Measurements from ENCODE around the gene SPACA7. TPM values are rescaled to one million over a fixed set of nuclear protein-coding genes. Genes with fewer than 3 reads are reported as not detected.

Gene SPACA7
- total and polyA plus RNA-seq, 4 donors, result not detected

DNA sequence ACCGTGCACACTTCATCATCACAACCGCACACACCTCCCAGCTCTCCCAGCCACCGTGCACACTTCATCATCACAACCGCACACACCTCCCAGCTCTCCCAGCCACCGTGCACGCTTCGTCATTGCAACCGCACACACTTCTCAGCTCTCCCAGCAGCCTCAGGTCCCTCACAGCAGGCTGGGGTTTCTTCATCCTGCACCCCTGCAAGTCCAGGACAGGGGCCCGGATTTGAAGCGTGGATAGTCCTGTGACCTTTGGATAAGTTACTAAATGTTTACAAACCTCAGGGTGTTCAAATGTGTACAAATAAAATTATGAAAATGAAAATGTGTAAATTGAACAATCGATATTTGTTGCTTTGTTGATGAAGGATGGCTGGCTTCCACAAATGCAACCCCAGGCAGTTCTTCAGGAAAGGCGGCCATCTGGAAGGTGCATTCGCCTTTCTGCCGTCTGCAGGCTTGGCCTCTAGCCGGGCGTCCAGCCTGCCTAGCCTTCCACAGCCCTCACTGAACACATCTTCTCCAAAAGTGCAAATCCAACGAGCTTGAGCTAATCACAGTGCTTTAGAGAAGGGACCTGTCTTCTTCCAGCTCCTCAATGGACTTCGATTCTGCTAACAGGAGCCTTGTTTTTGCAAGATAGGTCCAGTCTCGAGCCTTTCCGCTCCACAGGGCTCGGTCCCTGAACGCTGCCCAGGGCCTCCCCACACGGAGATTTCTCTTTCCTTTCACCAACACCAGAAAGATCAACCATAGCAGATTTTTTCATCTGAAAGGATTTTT, 74.2 kb downstream of the SPACA7 start:
- Histone ChIP-seq H3K27me3 (ENCODE audit: control insufficient read depth in 4 of 4, insufficient read depth in 4 of 4, low read length in 3 of 4) (no peaks in the 10 kb centered on the region), H3K4me1 (ENCODE audit: control insufficient read depth in 4 of 4, insufficient read depth in 4 of 4, low read length in 3 of 4) (peaks cover 0 to 9% (median 3%) of the 10 kb centered on the region in 4 donors)
- whole genome bisulfite sequencing, result 88% methylated on average over 21 of the region's 23 CpGs

DNA sequence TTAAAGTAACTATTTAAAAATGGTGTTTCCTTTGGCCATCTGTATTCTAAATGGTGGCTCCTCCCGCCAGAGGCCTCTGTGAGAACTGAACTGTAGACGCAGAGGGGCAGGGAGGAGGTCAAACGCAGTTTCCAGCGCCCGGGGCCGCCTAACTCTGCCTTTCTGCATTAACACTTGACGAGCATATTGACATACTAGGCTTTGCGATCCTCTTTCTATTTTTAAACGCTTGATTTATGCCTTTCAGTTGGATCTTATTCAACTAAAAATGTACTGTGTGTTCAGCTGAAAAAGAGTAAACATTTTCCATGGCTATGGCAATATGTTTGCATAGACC, 74.7 kb downstream of the SPACA7 start:
- no peak overlapping the region for H3K4me3 ChIP-seq (ENCODE audit: low read depth in 1 of 3, low read length in 3 of 3)
- no peaks in the 10 kb centered on the region for H3K27me3 ChIP-seq (ENCODE audit: control insufficient read depth in 4 of 4, insufficient read depth in 4 of 4, low read length in 3 of 4)
- no peaks in the 10 kb centered on the region for H3K9me3 ChIP-seq (ENCODE audit: control insufficient read depth in 4 of 4, low read length in 3 of 4)
- no peak overlapping the region for H3K27ac ChIP-seq (ENCODE audit: low read depth in 1 of 2, low read length in 2 of 2)
- DNase-seq (ENCODE audit: low spot score), result no peak
- no peak for TF ChIP-seq YY1 (IDR thresholded peaks at IDR 0.05)
- TF ChIP-seq, protein P1, sequence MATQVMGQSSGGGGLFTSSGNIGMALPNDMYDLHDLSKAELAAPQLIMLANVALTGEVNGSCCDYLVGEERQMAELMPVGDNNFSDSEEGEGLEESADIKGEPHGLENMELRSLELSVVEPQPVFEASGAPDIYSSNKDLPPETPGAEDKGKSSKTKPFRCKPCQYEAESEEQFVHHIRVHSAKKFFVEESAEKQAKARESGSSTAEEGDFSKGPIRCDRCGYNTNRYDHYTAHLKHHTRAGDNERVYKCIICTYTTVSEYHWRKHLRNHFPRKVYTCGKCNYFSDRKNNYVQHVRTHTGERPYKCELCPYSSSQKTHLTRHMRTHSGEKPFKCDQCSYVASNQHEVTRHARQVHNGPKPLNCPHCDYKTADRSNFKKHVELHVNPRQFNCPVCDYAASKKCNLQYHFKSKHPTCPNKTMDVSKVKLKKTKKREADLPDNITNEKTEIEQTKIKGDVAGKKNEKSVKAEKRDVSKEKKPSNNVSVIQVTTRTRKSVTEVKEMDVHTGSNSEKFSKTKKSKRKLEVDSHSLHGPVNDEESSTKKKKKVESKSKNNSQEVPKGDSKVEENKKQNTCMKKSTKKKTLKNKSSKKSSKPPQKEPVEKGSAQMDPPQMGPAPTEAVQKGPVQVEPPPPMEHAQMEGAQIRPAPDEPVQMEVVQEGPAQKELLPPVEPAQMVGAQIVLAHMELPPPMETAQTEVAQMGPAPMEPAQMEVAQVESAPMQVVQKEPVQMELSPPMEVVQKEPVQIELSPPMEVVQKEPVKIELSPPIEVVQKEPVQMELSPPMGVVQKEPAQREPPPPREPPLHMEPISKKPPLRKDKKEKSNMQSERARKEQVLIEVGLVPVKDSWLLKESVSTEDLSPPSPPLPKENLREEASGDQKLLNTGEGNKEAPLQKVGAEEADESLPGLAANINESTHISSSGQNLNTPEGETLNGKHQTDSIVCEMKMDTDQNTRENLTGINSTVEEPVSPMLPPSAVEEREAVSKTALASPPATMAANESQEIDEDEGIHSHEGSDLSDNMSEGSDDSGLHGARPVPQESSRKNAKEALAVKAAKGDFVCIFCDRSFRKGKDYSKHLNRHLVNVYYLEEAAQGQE (IDR thresholded peaks at IDR 0.05), result no peak
- TF ChIP-seq FOXA2 (IDR thresholded peaks at IDR 0.05), result no peak
- TF ChIP-seq RXRA (IDR thresholded peaks at IDR 0.05), result no peak
- TF ChIP-seq NR2F2 (IDR thresholded peaks at IDR 0.05), result no peak
- H3K36me3 ChIP-seq (ENCODE audit: control insufficient read depth in 4 of 4, insufficient read depth in 3 of 4, low read depth in 1 of 4, low read length in 3 of 4), result peaks cover 0 to 3% (median 0%) of the 10 kb centered on the region in 4 donors
- no peak overlapping the region for H3K9ac ChIP-seq (ENCODE audit: low read depth in 1 of 2, low read length in 2 of 2)
- 48% methylated on average over 9 of the region's 9 CpGs for WGBS
- peaks cover 0 to 9% (median 3%) of the 10 kb centered on the region in 4 donors for H3K4me1 ChIP-seq (ENCODE audit: control insufficient read depth in 4 of 4, insufficient read depth in 4 of 4, low read length in 3 of 4)

More for the DNA sequence above, 74.2 kb downstream of the SPACA7 start:
- Histone ChIP-seq H3K4me3 (ENCODE audit: low read depth in 1 of 3, low read length in 3 of 3) (no peak overlapping the region), H3K9me3 (ENCODE audit: control insufficient read depth in 4 of 4, low read length in 3 of 4) (no peaks in the 10 kb centered on the region), H3K36me3 (ENCODE audit: control insufficient read depth in 4 of 4, insufficient read depth in 3 of 4, low read depth in 1 of 4, low read length in 3 of 4) (peaks cover 0 to 3% (median 0%) of the 10 kb centered on the region in 4 donors), H3K27ac (ENCODE audit: low read depth in 1 of 2, low read length in 2 of 2) (no peak overlapping the region), H3K9ac (ENCODE audit: low read depth in 1 of 2, low read length in 2 of 2) (no peak overlapping the region)
- no peak for DNase-seq (ENCODE audit: low spot score)
- TF ChIP-seq FOXA1 (IDR thresholded peaks at IDR 0.05) (no peak), TAF1 (conservative IDR thresholded peaks at IDR 0.05) (no peak), RAD21 (IDR thresholded peaks at IDR 0.05) (no peak), JUND (IDR thresholded peaks at IDR 0.05) (no peak), EGR1 (IDR thresholded peaks at IDR 0.05; ENCODE audit: low read depth in 2 of 2) (no peak), RXRA (IDR thresholded peaks at IDR 0.05) (no peak), YY1 (IDR thresholded peaks at IDR 0.05) (no peak), GABPA (IDR thresholded peaks at IDR 0.05 in 1 of 2, conservative IDR thresholded peaks at IDR 0.05 in 1 of 2) (no peak), HNF4A (conservative IDR thresholded peaks at IDR 0.05) (no peak), FOXA2 (IDR thresholded peaks at IDR 0.05) (no peak)

DNA sequence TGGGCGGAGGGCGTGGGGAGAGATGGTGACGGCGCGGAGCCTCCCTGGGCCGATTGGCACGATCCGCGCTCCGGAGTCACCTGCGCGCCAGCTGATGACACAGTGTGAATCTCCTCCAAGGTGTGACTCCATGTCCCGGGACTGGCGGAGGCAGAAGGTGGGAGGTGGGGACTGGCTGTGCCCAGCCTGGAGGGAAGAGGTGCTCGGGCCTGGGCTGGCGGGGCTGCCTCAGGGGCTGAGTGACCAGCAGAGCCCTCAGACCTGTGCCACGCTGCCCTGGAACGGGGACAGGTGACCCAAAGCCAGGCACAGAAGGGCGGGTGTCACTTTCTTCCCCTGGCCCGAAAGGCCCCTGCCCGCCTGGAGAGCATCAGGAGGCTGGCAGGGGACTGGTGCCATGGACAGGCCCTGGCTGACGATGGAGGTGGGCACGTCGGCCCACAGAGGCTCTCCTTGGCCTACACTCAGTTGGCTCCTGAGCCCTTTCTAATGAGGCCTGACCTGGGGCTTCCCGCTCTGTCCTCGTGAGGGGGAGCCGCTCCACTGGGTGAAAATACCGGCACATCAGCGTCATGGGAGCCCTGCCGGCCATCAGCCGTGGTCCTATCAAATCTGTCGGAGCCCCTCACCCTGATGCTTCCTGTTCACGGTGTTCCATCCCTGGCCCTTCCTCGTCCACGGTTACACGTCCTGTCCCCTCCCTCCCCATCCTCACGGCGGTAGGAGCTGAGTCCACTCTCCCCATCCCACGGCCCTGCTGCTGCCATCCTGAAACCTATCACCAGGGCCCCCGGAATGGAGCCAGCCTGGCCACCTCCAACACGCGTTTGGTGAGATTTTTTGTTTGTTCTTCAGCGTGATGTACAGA, 75.6 kb downstream of the SPACA7 start:
- 91% methylated on average over 43 of the region's 43 CpGs for WGBS
- H3K4me3 ChIP-seq (ENCODE audit: low read depth in 1 of 3, low read length in 3 of 3), result no peak overlapping the region
- H3K9me3 ChIP-seq (ENCODE audit: control insufficient read depth in 4 of 4, low read length in 3 of 4), result no peaks in the 10 kb centered on the region
- DNase-seq (ENCODE audit: low spot score), result peak; percentile 31
- no peak overlapping the region for H3K27ac ChIP-seq (ENCODE audit: low read depth in 1 of 2, low read length in 2 of 2)
- peaks cover 0 to 9% (median 3%) of the 10 kb centered on the region in 4 donors for H3K4me1 ChIP-seq (ENCODE audit: control insufficient read depth in 4 of 4, insufficient read depth in 4 of 4, low read length in 3 of 4)
- no peaks in the 10 kb centered on the region for H3K27me3 ChIP-seq (ENCODE audit: control insufficient read depth in 4 of 4, insufficient read depth in 4 of 4, low read length in 3 of 4)
- H3K36me3 ChIP-seq (ENCODE audit: control insufficient read depth in 4 of 4, insufficient read depth in 3 of 4, low read depth in 1 of 4, low read length in 3 of 4), result peaks cover 0 to 3% (median 0%) of the 10 kb centered on the region in 4 donors
- no peak overlapping the region for H3K9ac ChIP-seq (ENCODE audit: low read depth in 1 of 2, low read length in 2 of 2)
- TF ChIP-seq HNF4G (IDR thresholded peaks at IDR 0.05) (no peak), EGR1 (IDR thresholded peaks at IDR 0.05; ENCODE audit: low read depth in 2 of 2) (no peak), RXRA (IDR thresholded peaks at IDR 0.05) (no peak), GABPA (IDR thresholded peaks at IDR 0.05 in 1 of 2, conservative IDR thresholded peaks at IDR 0.05 in 1 of 2) (no peak), YY1 (IDR thresholded peaks at IDR 0.05) (no peak), HNF4A (conservative IDR thresholded peaks at IDR 0.05) (no peak), FOXA2 (IDR thresholded peaks at IDR 0.05) (no peak), SP1 (IDR thresholded peaks at IDR 0.05) (no peak), NR2F2 (IDR thresholded peaks at IDR 0.05) (no peak)
- TF ChIP-seq, protein P1 (IDR thresholded peaks at IDR 0.05), result no peak
- TF ChIP-seq, protein P2, sequence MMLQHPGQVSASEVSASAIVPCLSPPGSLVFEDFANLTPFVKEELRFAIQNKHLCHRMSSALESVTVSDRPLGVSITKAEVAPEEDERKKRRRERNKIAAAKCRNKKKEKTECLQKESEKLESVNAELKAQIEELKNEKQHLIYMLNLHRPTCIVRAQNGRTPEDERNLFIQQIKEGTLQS (IDR thresholded peaks at IDR 0.05), result no peak
